Neural progenitor cell (in vitro differentiated cells): ENCODE data around the gene ZNF536. TPM values are rescaled to one million over a fixed set of nuclear protein-coding genes. Genes with fewer than 3 reads are reported as not detected.

Source experiments
- DNase-seq: peaks from one replicate; pipeline ENCODE4 v3.0.0-alpha.2; 2016; ENCODE audit warnings: low spot score
- H2AFZ ChIP-seq: fragments of 200-600 bp; sonication (generic); replicated peaks from 2 replicates; pipeline ENCODE4 v1.6.1; 2016; ENCODE audit warnings: antibody characterized with exemption
- H3F3A ChIP-seq: fragments of 200-600 bp; sonication (generic); 2 replicates; pipeline ENCODE4 v1.6.1; 2016; ENCODE audit warnings: antibody characterized with exemption, low read depth
- H3K27ac ChIP-seq: fragments of 200-600 bp; sonication (generic); 2 replicates; pipeline ENCODE4 v1.5.1; 2016; ENCODE audit warnings: mild to moderate bottlenecking
- H3K27me3 ChIP-seq: fragments of 200-600 bp; sonication (generic); 2 replicates; pipeline ENCODE4 v1.6.1; 2016; ENCODE audit warnings: mild to moderate bottlenecking, moderate library complexity
- H3K36me3 ChIP-seq: fragments of 200-600 bp; sonication (generic); 2 replicates; pipeline ENCODE4 v1.5.1; 2016
- H3K4me1 ChIP-seq: fragments of 200-600 bp; sonication (generic); 2 replicates; pipeline ENCODE4 v1.6.1; 2016; ENCODE audit warnings: mixed run types
- H3K4me2 ChIP-seq: fragments of 200-600 bp; sonication (generic); 2 replicates; pipeline ENCODE4 v1.6.1; 2016
- H3K4me3 ChIP-seq: fragments of 200-600 bp; sonication (generic); 2 replicates; pipeline ENCODE4 v1.5.1; 2016
- H3K79me2 ChIP-seq: fragments of 200-600 bp; sonication (generic); 2 replicates; pipeline ENCODE4 v1.6.1; 2016; ENCODE audit warnings: low read depth
- H3K9ac ChIP-seq: fragments of 200-600 bp; sonication (generic); 2 replicates; pipeline ENCODE4 v1.6.1; 2016
- H3K9me3 ChIP-seq: fragments of 200-600 bp; sonication (generic); 2 replicates; pipeline ENCODE4 v1.5.1; 2016; ENCODE audit warnings: low read depth
- H4K20me1 ChIP-seq: fragments of 200-600 bp; sonication (generic); 2 replicates; pipeline ENCODE4 v1.6.1; 2016; ENCODE audit warnings: low read depth
- H3K27ac Mint-ChIP-seq: 3 replicates; pipeline ENCODE4 v1.8.0; 2021; ENCODE audit warnings: mixed read lengths
- H3K27me3 Mint-ChIP-seq: 2 replicates; pipeline ENCODE4 v1.8.0; 2022; ENCODE audit warnings: low read depth, mild to moderate bottlenecking, inconsistent platforms, moderate library complexity, mixed read lengths; ENCODE audit not compliant: insufficient read depth
- H3K36me3 Mint-ChIP-seq: 3 replicates; pipeline ENCODE4 v1.8.0; 2021; ENCODE audit warnings: mixed read lengths
- H3K4me1 Mint-ChIP-seq: 3 replicates; pipeline ENCODE4 v1.8.0; 2021; ENCODE audit warnings: mixed read lengths
- H3K4me3 Mint-ChIP-seq: 3 replicates; pipeline ENCODE4 v1.8.0; 2021; ENCODE audit warnings: mild to moderate bottlenecking, moderate library complexity, mixed read lengths
- H3K9me3 Mint-ChIP-seq: 3 replicates; pipeline ENCODE4 v1.8.0; 2020; ENCODE audit warnings: mixed read lengths
- CTCF ChIP-seq: fragments of 200-600 bp; sonication (generic); IDR thresholded peaks from 2 replicates; pipeline ENCODE4 v1.5.1; 2017; ENCODE audit warnings: antibody characterized with exemption, mild to moderate bottlenecking
- EZH2 ChIP-seq: fragments of 200-600 bp; sonication (generic); IDR thresholded peaks from 2 replicates; pipeline ENCODE4 v1.6.1; 2017; ENCODE audit warnings: antibody characterized with exemption, mild to moderate bottlenecking, moderate library complexity
- EZH2phosphoT487 ChIP-seq: fragments of 200-600 bp; sonication (generic); IDR thresholded peaks from 2 replicates; pipeline ENCODE4 v1.6.1; 2017; ENCODE audit warnings: antibody characterized with exemption
- total RNA-seq: library from RNA; depleted of rRNA; stranded (reverse); fragments of >200 nt; gene quantifications from 2 replicates; pipeline ENCODE4 v1.2.3, GENCODE V29; 2015; ENCODE audit warnings: low replicate concordance

ZNF536 gene
- total RNA-seq, 1 donor from 2014 or later = 0.24 TPM

GRCh38 chr19:30430206-30430734, 58.1 kb downstream of the ZNF536 start:
- Mint-ChIP-seq H3K36me3 (no peaks in the 10 kb centered on the region), H3K27ac (no peak overlapping the region), H3K27me3 (peaks cover 5% of the 10 kb centered on the region), H3K4me3 (no peak overlapping the region), H3K9me3 (no peaks in the 10 kb centered on the region), H3K4me1 (peaks cover 7% of the 10 kb centered on the region)
- Histone ChIP-seq H2AFZ (no peak overlapping the region), H3K36me3 (no peaks in the 10 kb centered on the region), H3K9me3 (no peaks in the 10 kb centered on the region), H3K27me3 (no peaks in the 10 kb centered on the region), H4K20me1 (no peaks in the 10 kb centered on the region), H3F3A (no peaks in the 10 kb centered on the region), H3K4me2 (no peak overlapping the region), H3K27ac (no peak overlapping the region), H3K9ac (no peak overlapping the region), H3K4me1 (no peaks in the 10 kb centered on the region), H3K4me3 (no peak overlapping the region), H3K79me2 (no peaks in the 10 kb centered on the region)
- TF ChIP-seq EZH2phosphoT487 = no peak
- no peak for TF ChIP-seq EZH2
- no peak for TF ChIP-seq CTCF
- DNase-seq = no peak

- Histone ChIP-seq H3K4me3 (no peak overlapping the region), H4K20me1 (no peaks in the 10 kb centered on the region), H3K9me3 (no peaks in the 10 kb centered on the region), H3K27me3 (no peaks in the 10 kb centered on the region), H3K4me2 (no peak overlapping the region), H3K79me2 (no peaks in the 10 kb centered on the region), H3K9ac (no peak overlapping the region), H2AFZ (no peak overlapping the region), H3F3A (no peaks in the 10 kb centered on the region), H3K4me1 (no peaks in the 10 kb centered on the region), H3K36me3 (no peaks in the 10 kb centered on the region), H3K27ac (no peak overlapping the region)
- Mint-ChIP-seq H3K27me3 (peaks cover 2% of the 10 kb centered on the region), H3K36me3 (no peaks in the 10 kb centered on the region), H3K27ac (no peak overlapping the region), H3K4me3 (no peak overlapping the region), H3K4me1 (peaks cover 3% of the 10 kb centered on the region), H3K9me3 (no peaks in the 10 kb centered on the region)
- TF ChIP-seq EZH2 (no peak), CTCF (no peak), EZH2phosphoT487 (no peak)
- DNase-seq = no peak
Measured at GRCh38 chr19:30431591-30431990, 59.4 kb downstream of the ZNF536 start.

GRCh38 chr19:30434797-30435594, 62.8 kb downstream of the ZNF536 start:
- Histone ChIP-seq H3K4me3 (no peak overlapping the region), H3K4me1 (no peaks in the 10 kb centered on the region), H3K79me2 (no peaks in the 10 kb centered on the region), H3K4me2 (no peak overlapping the region), H3K27me3 (no peaks in the 10 kb centered on the region), H3K9me3 (no peaks in the 10 kb centered on the region), H3K9ac (no peak overlapping the region), H3K27ac (no peak overlapping the region), H3F3A (no peaks in the 10 kb centered on the region), H4K20me1 (no peaks in the 10 kb centered on the region), H3K36me3 (no peaks in the 10 kb centered on the region), H2AFZ (no peak overlapping the region)
- Mint-ChIP-seq H3K4me1 (peaks cover 3% of the 10 kb centered on the region), H3K9me3 (no peaks in the 10 kb centered on the region), H3K4me3 (no peak overlapping the region), H3K36me3 (no peaks in the 10 kb centered on the region), H3K27me3 (no peaks in the 10 kb centered on the region), H3K27ac (no peak overlapping the region)
- no peak for TF ChIP-seq CTCF
- DNase-seq = no peak
